Activated CD4-positive, alpha-beta T cell treated with anti-CD3 and anti-CD28 coated beads, Interleukin-10, Interleukin-2, amounts not matched to agents 100 ng/mL and 50 ng/mL, durations not matched to agents 16 hours and 8 hours (primary cell): ENCODE results near the gene BLMH.
"Not testable (repeated sequence)": the region's sequence is repeated elsewhere in the genome, so short reads cannot be mapped to it uniquely, and the experiment has no call there.

ENCODE experiments used
- DNase-seq: peaks from one replicate; pipeline ENCODE4 v3.0.0-alpha.2; 2020

Gene BLMH

GRCh38 chr17:30225919-30226553 is 65.7 kb downstream of the BLMH start:
- no peak for DNase-seq

GRCh38 chr17:30225112-30225511 is 66.6 kb downstream of the BLMH start:
- no peak for DNase-seq

GRCh38 chr17:30224419-30224960 is 67.3 kb downstream of the BLMH start:
- DNase-seq, result no peak

- DNase-seq, result no peak
Observed at GRCh38 chr17:30222721-30223175, 69.0 kb downstream of the BLMH start.

GRCh38 chr17:30222251-30222650 is 69.5 kb downstream of the BLMH start:
- no peak for DNase-seq

GRCh38 chr17:30221346-30221745 is 70.4 kb downstream of the BLMH start:
- no peak for DNase-seq

- DNase-seq, result no peak
Observed at GRCh38 chr17:30220414-30220813, 71.3 kb downstream of the BLMH start.

GRCh38 chr17:30219833-30220232 is 71.9 kb downstream of the BLMH start:
- no peak for DNase-seq

GRCh38 chr17:30219315-30219714 is 72.4 kb downstream of the BLMH start:
- DNase-seq, result no peak

- DNase-seq, result no peak
Observed at GRCh38 chr17:30218799-30219198, 72.9 kb downstream of the BLMH start.

GRCh38 chr17:30217746-30218245 is 73.9 kb downstream of the BLMH start:
- no peak for DNase-seq

GRCh38 chr17:30217054-30217453 is 74.7 kb downstream of the BLMH start:
- no peak for DNase-seq

- DNase-seq, result peak; percentile 29
Observed at GRCh38 chr17:30212750-30213149, 79.0 kb downstream of the BLMH start.

GRCh38 chr17:30211371-30211770 is 80.4 kb downstream of the BLMH start:
- DNase-seq, result peak; percentile 37

GRCh38 chr17:30210901-30211300 is 80.8 kb downstream of the BLMH start:
- no peak for DNase-seq

- DNase-seq, result no peak
Observed at GRCh38 chr17:30210366-30210765, 81.4 kb downstream of the BLMH start.

- no peak for DNase-seq
Observed at GRCh38 chr17:30209930-30210329, 81.8 kb downstream of the BLMH start.

GRCh38 chr17:30208214-30208613 is 83.5 kb downstream of the BLMH start:
- DNase-seq, result no peak

- DNase-seq, result no peak
Observed at GRCh38 chr17:30207655-30208054, 84.1 kb downstream of the BLMH start.

- no peak for DNase-seq
Observed at GRCh38 chr17:30203471-30203981, 88.2 kb downstream of the BLMH start.

- not testable (repeated sequence) for DNase-seq
Observed at GRCh38 chr17:30200656-30201055, 91.1 kb downstream of the BLMH start.

- no peak for DNase-seq
Observed at GRCh38 chr17:30200106-30200505, 91.6 kb downstream of the BLMH start.

- DNase-seq, result no peak
Observed at GRCh38 chr17:30199600-30199999, 92.1 kb downstream of the BLMH start.
